MM.1S (cell line): ENCODE measurements around the gene DYNC1I1.

ENCODE experiments used
- DNase-seq: peaks from one replicate; pipeline ENCODE4 v3.0.0-alpha.2; 2015
- H2AFZ ChIP-seq: fragments of 300-600 bp; sonication (generic); 2 replicates; pipeline ENCODE4 v1.6.0; 2016; ENCODE audit warnings: antibody characterized with exemption, low read length
- H3F3A ChIP-seq: fragments of 300-600 bp; sonication (generic); 2 replicates; pipeline ENCODE4 v1.6.1; 2016; ENCODE audit warnings: mild to moderate bottlenecking, antibody characterized with exemption, low read length, moderate library complexity, mixed read lengths; ENCODE audit not compliant: insufficient read depth
- H3K27ac ChIP-seq: fragments of 300-600 bp; sonication (generic); 2 replicates; pipeline ENCODE4 v1.5.1; 2016; ENCODE audit warnings: mild to moderate bottlenecking, low read length
- H3K27me3 ChIP-seq: fragments of 300-600 bp; sonication (generic); replicated peaks from 2 replicates; pipeline ENCODE4 v1.6.0; 2016; ENCODE audit warnings: low read length; ENCODE audit not compliant: insufficient read depth
- H3K36me3 ChIP-seq: fragments of 300-600 bp; sonication (generic); replicated peaks from 2 replicates; pipeline ENCODE4 v1.6.1; 2016; ENCODE audit warnings: mild to moderate bottlenecking, low read length, mixed read lengths; ENCODE audit not compliant: insufficient read depth
- H3K4me1 ChIP-seq: fragments of 300-600 bp; sonication (generic); 2 replicates; pipeline ENCODE4 v1.6.1; 2016; ENCODE audit warnings: low read length, mixed read lengths
- H3K4me2 ChIP-seq: fragments of 300-600 bp; sonication (generic); 2 replicates; pipeline ENCODE4 v1.6.0; 2016; ENCODE audit warnings: low read depth, low read length
- H3K4me3 ChIP-seq: fragments of 300-600 bp; sonication (generic); 2 replicates; pipeline ENCODE4 v1.5.1; 2016; ENCODE audit warnings: low read length, mixed read lengths
- H3K79me2 ChIP-seq: fragments of 300-600 bp; sonication (generic); 2 replicates; pipeline ENCODE4 v1.6.1; 2016; ENCODE audit warnings: mixed run types, low read length, mixed read lengths
- H3K9ac ChIP-seq: fragments of 300-600 bp; sonication (generic); 2 replicates; pipeline ENCODE4 v1.6.1; 2016; ENCODE audit warnings: low read length, mixed read lengths
- H3K9me2 ChIP-seq: fragments of 300-600 bp; sonication (generic); replicated peaks from 2 replicates; pipeline ENCODE4 v1.6.1; 2016; ENCODE audit warnings: mild to moderate bottlenecking, low read length, mixed read lengths; ENCODE audit not compliant: insufficient read depth
- H3K9me3 ChIP-seq: fragments of 300-600 bp; sonication (generic); replicated peaks from 2 replicates; pipeline ENCODE4 v1.6.1; 2016; ENCODE audit warnings: mild to moderate bottlenecking, low read length, mixed read lengths; ENCODE audit not compliant: insufficient read depth
- H4K20me1 ChIP-seq: fragments of 300-600 bp; sonication (generic); 2 replicates; pipeline ENCODE4 v1.6.1; 2016; ENCODE audit warnings: mild to moderate bottlenecking, low read length, moderate library complexity, mixed read lengths; ENCODE audit not compliant: insufficient read depth
- CTCF ChIP-seq: fragments of 300-600 bp; sonication (generic); IDR thresholded peaks from 2 replicates; pipeline ENCODE4 v1.5.1; 2016; ENCODE audit warnings: antibody characterized with exemption, low read length, mixed read lengths
- EZH2 ChIP-seq: fragments of 300-600 bp; sonication (generic); optimal IDR thresholded peaks from 2 replicates; pipeline ENCODE3; 2017; ENCODE audit warnings: low read depth, mild to moderate bottlenecking, antibody characterized with exemption, low read length, mixed read lengths
- EZH2phosphoT487 ChIP-seq: fragments of 300-600 bp; sonication (generic); IDR thresholded peaks from 2 replicates; pipeline ENCODE4 v1.6.1; 2018; ENCODE audit warnings: antibody characterized with exemption, low read length

Gene DYNC1I1

GRCh38 chr7:96061009-96061408 is 288.7 kb downstream of the DYNC1I1 start:
- Histone ChIP-seq H3K9me2 (no peaks in the 10 kb centered on the region), H3K4me2 (no peak overlapping the region), H3K27ac (no peak overlapping the region), H3K9ac (no peak overlapping the region), H3K79me2 (no peaks in the 10 kb centered on the region), H3K4me3 (no peak overlapping the region), H4K20me1 (no peaks in the 10 kb centered on the region), H3K4me1 (no peaks in the 10 kb centered on the region), H3K36me3 (no peaks in the 10 kb centered on the region), H3F3A (no peaks in the 10 kb centered on the region), H3K9me3 (no peaks in the 10 kb centered on the region), H3K27me3 (no peaks in the 10 kb centered on the region), H2AFZ (no peak overlapping the region)
- DNase-seq: no peak
- TF ChIP-seq EZH2 (no peak), CTCF (no peak), EZH2phosphoT487 (no peak)

- Histone ChIP-seq H3K27me3 (no peaks in the 10 kb centered on the region), H3K27ac (no peak overlapping the region), H4K20me1 (no peaks in the 10 kb centered on the region), H3K4me3 (no peak overlapping the region), H3K9me3 (no peaks in the 10 kb centered on the region), H3K36me3 (no peaks in the 10 kb centered on the region), H3K79me2 (no peaks in the 10 kb centered on the region), H3F3A (no peaks in the 10 kb centered on the region), H2AFZ (no peak overlapping the region), H3K4me1 (peaks cover 4% of the 10 kb centered on the region; the same call in 1 of the 2 replicates), H3K9me2 (no peaks in the 10 kb centered on the region), H3K4me2 (no peak overlapping the region), H3K9ac (no peak overlapping the region)
- no peak for DNase-seq
- TF ChIP-seq EZH2 (no peak), EZH2phosphoT487 (no peak), CTCF (no peak)
Observed at GRCh38 chr7:96061844-96062243, 289.5 kb downstream of the DYNC1I1 start.

GRCh38 chr7:96067321-96067720 is 295.0 kb downstream of the DYNC1I1 start:
- Histone ChIP-seq H3K4me3 (no peak overlapping the region), H2AFZ (no peak overlapping the region), H3F3A (no peaks in the 10 kb centered on the region), H4K20me1 (no peaks in the 10 kb centered on the region), H3K36me3 (no peaks in the 10 kb centered on the region), H3K9ac (no peak overlapping the region), H3K9me2 (no peaks in the 10 kb centered on the region), H3K9me3 (no peaks in the 10 kb centered on the region), H3K27me3 (no peaks in the 10 kb centered on the region), H3K79me2 (no peaks in the 10 kb centered on the region), H3K4me2 (no peak overlapping the region), H3K4me1 (peaks cover 13% of the 10 kb centered on the region), H3K27ac (no peak overlapping the region)
- no peak for TF ChIP-seq EZH2
- no peak for TF ChIP-seq EZH2phosphoT487
- no peak for TF ChIP-seq CTCF
- peak; percentile 67 for DNase-seq
